H9 (cell line): ENCODE measurements around the gene CWC27. TPM values are rescaled to one million over a fixed set of nuclear protein-coding genes. Genes with fewer than 3 reads are reported as not detected.

Experiments used
- DNase-seq: peaks from one replicate; pipeline ENCODE4 v3.0.0-alpha.2; 2017
- H2AFZ ChIP-seq: one replicate; pipeline ENCODE4 v1.6.1; 2013; ENCODE audit warnings: mild to moderate bottlenecking, low read length, control low read depth, moderate library complexity
- H2AK5ac ChIP-seq: 2 replicates; pipeline ENCODE4 v1.6.1; 2013; ENCODE audit warnings: low read length, control low read depth, mixed read lengths; ENCODE audit not compliant: insufficient read length
- H2BK120ac ChIP-seq: one replicate; pipeline ENCODE4 v1.6.1; 2013; ENCODE audit warnings: low read depth, mild to moderate bottlenecking, low read length, control low read depth, inconsistent platforms; ENCODE audit not compliant: poor library complexity, severe bottlenecking
- H2BK12ac ChIP-seq: 2 replicates; pipeline ENCODE4 v1.6.1; 2013; ENCODE audit warnings: low read length, control low read depth, mixed read lengths, low read depth; ENCODE audit not compliant: insufficient read length
- H2BK15ac ChIP-seq: 2 replicates; pipeline ENCODE4 v1.6.1; 2013; ENCODE audit warnings: low read depth, low read length, control low read depth
- H2BK20ac ChIP-seq: one replicate; pipeline ENCODE4 v1.6.1; 2013; ENCODE audit warnings: low read depth, mild to moderate bottlenecking, low read length, control low read depth, inconsistent platforms; ENCODE audit not compliant: poor library complexity, severe bottlenecking
- H2BK5ac ChIP-seq: 2 replicates; pipeline ENCODE4 v1.6.1; 2013; ENCODE audit warnings: low read length, control low read depth, mixed read lengths; ENCODE audit not compliant: insufficient read length
- H3K14ac ChIP-seq: 2 replicates; pipeline ENCODE4 v1.6.1; 2013; ENCODE audit warnings: low read length, control low read depth; ENCODE audit not compliant: insufficient read depth
- H3K18ac ChIP-seq: 2 replicates; pipeline ENCODE4 v1.6.1; 2013; ENCODE audit warnings: low read depth, mild to moderate bottlenecking, mixed read lengths, low read length, control low read depth; ENCODE audit not compliant: insufficient read length
- H3K23ac ChIP-seq: 2 replicates; pipeline ENCODE4 v1.6.1; 2013; ENCODE audit warnings: low read length, control low read depth, mixed read lengths, low read depth; ENCODE audit not compliant: insufficient read length
- H3K23me2 ChIP-seq: 2 replicates; pipeline ENCODE4 v1.6.1; 2013; ENCODE audit warnings: low read depth, mild to moderate bottlenecking, mixed read lengths, low read length, control low read depth; ENCODE audit not compliant: insufficient read length, poor library complexity, severe bottlenecking
- H3K27ac ChIP-seq: 2 replicates; pipeline ENCODE4 v1.5.1; 2013; ENCODE audit warnings: low read length, control low read depth, mixed read lengths, low read depth; ENCODE audit not compliant: insufficient read length
- H3K27me3 ChIP-seq: 2 replicates; pipeline ENCODE4 v1.6.1; 2013; ENCODE audit warnings: low read length, control low read depth, inconsistent platforms; ENCODE audit not compliant: insufficient read depth
- H3K4ac ChIP-seq: 2 replicates; pipeline ENCODE4 v1.6.1; 2013; ENCODE audit warnings: low read depth, mild to moderate bottlenecking, control low read depth, inconsistent platforms, low read length, moderate library complexity
- H3K4me1 ChIP-seq: 2 replicates; pipeline ENCODE4 v1.6.1; 2013; ENCODE audit warnings: low read length, control low read depth, inconsistent platforms; ENCODE audit not compliant: insufficient read depth
- H3K4me2 ChIP-seq: 2 replicates; pipeline ENCODE4 v1.6.1; 2013; ENCODE audit warnings: low read length, control low read depth, mixed read lengths; ENCODE audit not compliant: insufficient read length, insufficient read depth
- H3K56ac ChIP-seq: 2 replicates; pipeline ENCODE4 v1.6.1; 2013; ENCODE audit warnings: low read depth, mild to moderate bottlenecking, mixed read lengths, low read length, control low read depth; ENCODE audit not compliant: insufficient read length
- H3K79me1 ChIP-seq: 2 replicates; pipeline ENCODE4 v1.6.1; 2013; ENCODE audit warnings: low read depth, mild to moderate bottlenecking, moderate library complexity, low read length, control low read depth, inconsistent platforms; ENCODE audit not compliant: insufficient read depth, poor library complexity, severe bottlenecking
- H3K79me2 ChIP-seq: 2 replicates; pipeline ENCODE4 v1.6.1; 2013; ENCODE audit warnings: low read length, control low read depth, inconsistent platforms; ENCODE audit not compliant: insufficient read depth
- H3K9ac ChIP-seq: 2 replicates; pipeline ENCODE4 v1.6.1; 2013; ENCODE audit warnings: low read length, control low read depth, mixed read lengths; ENCODE audit not compliant: insufficient read length; ENCODE audit errors: extremely low read depth
- H3K9me3 ChIP-seq: one replicate; pipeline ENCODE4 v1.6.1; 2013; ENCODE audit warnings: low read depth, low read length, inconsistent platforms; ENCODE audit not compliant: control insufficient read depth
- H3T11ph ChIP-seq: one replicate; pipeline ENCODE4 v1.6.1; 2013; ENCODE audit warnings: mild to moderate bottlenecking, low read length, control low read depth, inconsistent platforms
- H4K20me1 ChIP-seq: one replicate; pipeline ENCODE4 v1.6.1; 2013; ENCODE audit not compliant: control insufficient read depth, insufficient read length, insufficient read depth
- H4K5ac ChIP-seq: 2 replicates; pipeline ENCODE4 v1.6.1; 2013; ENCODE audit warnings: low read depth, mild to moderate bottlenecking, mixed read lengths, low read length, control low read depth; ENCODE audit not compliant: insufficient read length
- H4K8ac ChIP-seq: replicated peaks from 2 replicates; pipeline ENCODE4 v1.6.1; 2013; ENCODE audit warnings: low read length, control low read depth, mixed read lengths, low read depth; ENCODE audit not compliant: insufficient read length
- H4K91ac ChIP-seq: 2 replicates; pipeline ENCODE4 v1.6.1; 2013; ENCODE audit warnings: low read depth, mild to moderate bottlenecking, moderate library complexity, mixed read lengths, low read length, control low read depth; ENCODE audit not compliant: insufficient read length
- H3K27ac Mint-ChIP-seq, 3 experiments: 2 replicates in 2 of 3; 3 replicates in 1 of 3; pipeline ENCODE4 v1.8.0; 2020 to 2021; ENCODE audit warnings: mixed read lengths in 3 of 3, mild to moderate bottlenecking in 1 of 3, moderate library complexity in 1 of 3
- H3K27me3 Mint-ChIP-seq: 2 replicates; pipeline ENCODE4 v1.8.0; 2021; ENCODE audit warnings: low read depth, mild to moderate bottlenecking, moderate library complexity, mixed read lengths
- H3K36me3 Mint-ChIP-seq, 3 experiments: 2 replicates in 2 of 3; 3 replicates in 1 of 3; pipeline ENCODE4 v1.8.0; 2020 to 2021; ENCODE audit warnings: low read depth in 3 of 3, mixed read lengths in 3 of 3; ENCODE audit not compliant: insufficient read depth in 1 of 3
- H3K4me1 Mint-ChIP-seq, 2 experiments: 2 replicates each; pipeline ENCODE4 v1.8.0; 2020; ENCODE audit warnings: mixed read lengths in 2 of 2
- H3K4me3 Mint-ChIP-seq, 2 experiments: 2 replicates in 1 of 2; 3 replicates in 1 of 2; pipeline ENCODE4 v1.8.0; 2020 to 2021; ENCODE audit warnings: mild to moderate bottlenecking in 2 of 2, mixed read lengths in 2 of 2, moderate library complexity in 1 of 2
- H3K9me3 Mint-ChIP-seq, 2 experiments: 2 replicates in 1 of 2; 3 replicates in 1 of 2; pipeline ENCODE4 v1.8.0; 2020; ENCODE audit warnings: mild to moderate bottlenecking in 2 of 2, mixed read lengths in 2 of 2, moderate library complexity in 1 of 2
- WGBS: extraction: QIAGEN DNeasy Blood & Tissue Kit; methylation state at CpG from one replicate; pipeline ENCODE4 v1.1.7; 2013; ENCODE audit warnings: missing lambda C conversion rate, low lambda C conversion rate, mixed read lengths; ENCODE audit not compliant: insufficient read length; ENCODE audit errors: extremely low coverage; 5-methylcytosine and 5-hydroxymethylcytosine counted together
- total RNA-seq: library from RNA; stranded (reverse); gene quantifications from 2 replicates; pipeline ENCODE4 v1.2.1, GENCODE V29; 2021
- TF ChIP-seq, protein P1 (sequence below): fragments of 200-600 bp; sonication (generic); conservative IDR thresholded peaks from 3 replicates; pipeline ENCODE4 v1.8.0; 2021; ENCODE audit warnings: antibody characterized with exemption, mild to moderate bottlenecking

Gene CWC27
- total RNA-seq, 1 experiment from 2014 or later = 41.9 TPM

DNA sequence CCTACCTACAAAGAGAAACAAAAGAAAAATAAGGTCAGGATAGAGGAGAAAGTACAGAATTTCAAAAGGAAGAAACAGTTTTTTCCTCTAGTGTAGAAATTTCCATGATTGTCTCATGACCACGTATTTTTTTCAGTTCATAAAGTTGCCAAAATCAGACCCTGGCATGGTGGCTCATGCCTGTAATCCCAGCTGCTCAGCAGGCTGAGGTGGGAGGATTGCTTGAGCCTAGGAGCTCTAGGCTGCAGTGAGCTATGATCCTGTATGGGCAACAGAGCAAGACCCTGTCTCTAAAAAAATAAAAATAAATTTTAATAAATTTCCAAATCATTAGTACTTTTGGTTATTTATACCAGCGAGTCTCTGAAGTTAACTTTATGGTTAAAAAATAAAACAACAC lies 37.8 kb downstream of the CWC27 start:
- Mint-ChIP-seq H3K27me3 (no peaks in the 10 kb centered on the region), H3K27ac (no peak overlapping the region), H3K9me3 (no peaks in the 10 kb centered on the region), H3K4me1 (no peaks in the 10 kb centered on the region), H3K4me3 (no peak overlapping the region), H3K36me3 (0 out of 7 replicates have a peak, but pooled peaks cover 0 to 2% (median 0%) of the 10 kb centered on the region in 3 experiments)
- H3K18ac ChIP-seq = no peak overlapping the region
- no peak overlapping the region for H3K9ac ChIP-seq
- H3K9me3 ChIP-seq = no peaks in the 10 kb centered on the region
- no peak overlapping the region for H2AK5ac ChIP-seq
- H2BK120ac ChIP-seq = no peak overlapping the region
- H3K79me1 ChIP-seq = no peaks in the 10 kb centered on the region
- no peak overlapping the region for H2BK15ac ChIP-seq
- H4K91ac ChIP-seq = no peak overlapping the region
- H3K4me1 ChIP-seq = no peaks in the 10 kb centered on the region
- no peak overlapping the region for H4K5ac ChIP-seq
- H3K4me2 ChIP-seq = no peak overlapping the region
- no peak overlapping the region for H4K8ac ChIP-seq
- H3K4ac ChIP-seq = no peak overlapping the region
- no peak overlapping the region for H3K14ac ChIP-seq
- H2BK20ac ChIP-seq = no peak overlapping the region
- H3K23ac ChIP-seq = no peak overlapping the region
- no peak overlapping the region for H2BK5ac ChIP-seq
- H3K27me3 ChIP-seq = no peaks in the 10 kb centered on the region
- TF ChIP-seq, protein P1, sequence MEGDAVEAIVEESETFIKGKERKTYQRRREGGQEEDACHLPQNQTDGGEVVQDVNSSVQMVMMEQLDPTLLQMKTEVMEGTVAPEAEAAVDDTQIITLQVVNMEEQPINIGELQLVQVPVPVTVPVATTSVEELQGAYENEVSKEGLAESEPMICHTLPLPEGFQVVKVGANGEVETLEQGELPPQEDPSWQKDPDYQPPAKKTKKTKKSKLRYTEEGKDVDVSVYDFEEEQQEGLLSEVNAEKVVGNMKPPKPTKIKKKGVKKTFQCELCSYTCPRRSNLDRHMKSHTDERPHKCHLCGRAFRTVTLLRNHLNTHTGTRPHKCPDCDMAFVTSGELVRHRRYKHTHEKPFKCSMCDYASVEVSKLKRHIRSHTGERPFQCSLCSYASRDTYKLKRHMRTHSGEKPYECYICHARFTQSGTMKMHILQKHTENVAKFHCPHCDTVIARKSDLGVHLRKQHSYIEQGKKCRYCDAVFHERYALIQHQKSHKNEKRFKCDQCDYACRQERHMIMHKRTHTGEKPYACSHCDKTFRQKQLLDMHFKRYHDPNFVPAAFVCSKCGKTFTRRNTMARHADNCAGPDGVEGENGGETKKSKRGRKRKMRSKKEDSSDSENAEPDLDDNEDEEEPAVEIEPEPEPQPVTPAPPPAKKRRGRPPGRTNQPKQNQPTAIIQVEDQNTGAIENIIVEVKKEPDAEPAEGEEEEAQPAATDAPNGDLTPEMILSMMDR = no peak
- no peaks in the 10 kb centered on the region for H3K23me2 ChIP-seq
- no peak overlapping the region for H2AFZ ChIP-seq
- DNase-seq = no peak
- H3T11ph ChIP-seq = no peak overlapping the region
- no CpG with 5 or more reads among the region's 2 CpGs for WGBS
- H3K79me2 ChIP-seq = no peaks in the 10 kb centered on the region
- no peak overlapping the region for H3K27ac ChIP-seq
- no peaks in the 10 kb centered on the region for H4K20me1 ChIP-seq
- no peak overlapping the region for H3K56ac ChIP-seq
- H2BK12ac ChIP-seq = no peak overlapping the region
